Measurements from ENCODE around the gene ZNF664.

ZNF664 gene

DNA sequence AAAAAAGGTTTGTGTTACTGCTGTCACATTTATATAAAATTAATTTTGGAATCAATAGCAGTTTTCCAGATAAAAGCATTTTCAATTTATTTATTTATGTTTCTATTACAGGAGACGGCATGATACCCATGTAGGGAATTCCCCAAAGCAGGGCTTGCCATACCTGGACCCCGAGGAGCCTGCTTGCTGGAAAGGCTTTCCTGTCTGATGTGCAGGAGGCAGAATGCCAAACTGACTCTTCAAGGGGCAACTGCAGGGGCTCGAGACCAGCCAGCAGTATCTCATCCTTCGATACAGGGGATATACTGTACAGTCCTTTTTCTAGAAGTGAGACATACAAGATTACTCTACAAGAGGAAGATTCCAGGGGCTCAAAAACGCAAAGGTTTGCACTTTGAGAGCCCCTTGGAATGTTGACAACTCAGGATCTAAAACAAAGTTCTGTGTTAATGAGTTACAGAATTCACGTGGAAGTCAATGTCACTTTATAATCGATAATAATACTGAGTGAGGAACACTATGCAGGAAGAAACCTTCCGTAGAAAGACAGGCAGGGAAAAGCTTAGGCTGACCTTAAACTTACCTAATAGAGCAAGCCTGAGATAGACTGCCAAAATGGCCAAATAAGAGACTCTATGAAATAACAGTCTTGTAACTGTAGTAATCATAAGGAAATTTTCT, 38.6 kb downstream of the ZNF664 start:
- no peak for DNase-seq

DNA sequence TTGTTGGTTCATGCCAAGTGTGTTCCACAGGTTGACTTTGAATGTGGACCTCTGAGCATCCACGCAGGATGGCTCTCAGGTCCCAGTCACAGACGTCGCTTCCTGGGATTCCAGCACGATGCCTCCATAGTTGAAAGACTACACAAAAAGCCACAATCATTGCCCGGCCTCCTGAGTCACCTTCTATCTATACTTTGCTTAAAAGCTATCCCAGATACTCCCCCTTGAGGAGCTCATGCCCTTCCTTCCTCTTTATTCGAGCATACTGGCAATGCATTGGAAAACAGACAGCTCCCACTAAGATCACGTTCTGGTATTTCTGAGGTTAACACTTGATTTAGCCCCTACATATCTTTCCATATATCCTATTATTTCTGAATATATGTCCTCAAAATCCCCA, 40.1 kb downstream of the ZNF664 start:
- no peak for DNase-seq

DNA sequence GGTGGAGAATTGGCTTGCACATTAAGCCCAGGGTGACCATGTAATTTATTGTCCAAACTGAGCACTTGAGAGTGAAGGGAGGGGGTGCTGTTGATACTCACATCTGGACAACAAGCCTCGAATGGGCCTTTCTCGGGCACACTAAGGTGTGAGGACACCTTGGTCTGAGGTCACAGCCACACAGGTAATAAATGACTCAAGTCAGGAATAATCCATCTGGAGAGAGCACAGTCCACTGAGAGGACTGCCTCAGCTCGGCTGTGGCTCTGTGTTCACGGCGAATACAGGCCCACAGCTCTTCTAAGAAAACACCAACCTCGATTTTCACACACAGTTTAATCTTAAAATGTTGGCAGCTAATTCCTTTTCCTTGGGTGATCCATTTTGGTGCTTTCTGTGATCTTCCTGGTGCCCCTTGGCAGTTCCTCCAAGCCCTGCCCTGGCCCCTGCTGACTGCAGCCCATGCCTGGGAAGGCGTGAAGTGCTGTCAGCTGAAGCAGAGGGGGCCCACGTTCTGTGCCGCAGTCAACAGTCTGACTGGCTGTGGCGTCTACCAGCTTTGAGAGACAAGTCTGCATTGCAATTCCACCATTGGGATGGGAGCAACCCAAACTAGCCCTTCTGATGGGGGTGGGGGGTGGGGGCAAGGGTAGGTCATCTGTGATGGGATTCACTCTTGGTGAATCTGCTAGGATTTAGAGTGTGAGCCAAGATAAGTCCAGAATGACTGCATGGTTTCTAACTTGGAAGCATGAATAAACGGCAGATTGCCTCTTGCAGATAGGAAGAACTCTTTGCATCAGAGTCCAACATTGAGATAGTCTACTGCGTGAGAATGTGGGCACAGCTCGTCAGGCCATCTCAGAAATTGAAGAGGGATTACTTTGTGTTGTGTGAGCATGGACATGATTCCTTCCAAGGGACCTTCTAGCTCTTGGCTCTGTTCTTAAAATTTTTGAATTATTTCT, 42.8 kb downstream of the ZNF664 start:
- DNase-seq, result no peak

DNA sequence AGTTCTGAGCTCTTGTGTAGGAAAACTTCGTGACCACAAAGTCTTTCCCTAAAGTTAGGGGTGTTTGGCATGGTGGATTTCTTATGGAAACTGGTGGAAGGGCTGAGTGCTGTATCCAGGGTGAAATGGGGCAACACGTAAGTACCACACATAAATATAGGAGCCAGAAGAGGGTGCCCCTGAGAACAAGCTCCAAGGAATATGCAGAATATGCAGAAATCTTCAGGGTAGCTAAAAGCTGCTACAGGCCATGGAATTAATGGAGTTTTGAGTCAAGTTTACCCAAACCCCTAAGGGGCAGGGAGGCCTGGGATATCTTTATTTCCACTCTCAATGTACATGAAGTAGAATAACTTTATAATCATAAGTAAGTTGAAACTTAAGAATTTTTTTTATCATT, 44.0 kb downstream of the ZNF664 start:
- DNase-seq, result no peak

DNA sequence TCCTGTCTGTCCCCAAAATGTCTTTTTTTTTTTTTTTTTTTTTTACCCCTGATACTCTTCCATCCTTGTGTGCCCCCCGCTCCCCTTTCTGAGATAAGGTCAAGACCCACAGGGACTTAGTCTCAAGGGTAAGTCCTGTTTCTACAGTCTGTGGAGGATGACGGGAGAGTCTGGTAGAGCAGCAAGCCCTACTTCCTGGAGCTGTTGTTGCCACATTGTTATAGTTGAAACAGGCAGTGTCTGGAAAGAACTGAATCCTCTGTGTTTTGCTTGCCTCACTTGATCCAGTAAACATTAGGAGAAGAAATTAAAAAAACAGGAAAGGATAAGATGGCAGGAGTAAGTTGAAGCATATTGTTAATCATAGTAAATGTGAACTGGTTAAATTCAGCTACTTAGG, 45.5 kb downstream of the ZNF664 start:
- DNase-seq, result no peak

DNA sequence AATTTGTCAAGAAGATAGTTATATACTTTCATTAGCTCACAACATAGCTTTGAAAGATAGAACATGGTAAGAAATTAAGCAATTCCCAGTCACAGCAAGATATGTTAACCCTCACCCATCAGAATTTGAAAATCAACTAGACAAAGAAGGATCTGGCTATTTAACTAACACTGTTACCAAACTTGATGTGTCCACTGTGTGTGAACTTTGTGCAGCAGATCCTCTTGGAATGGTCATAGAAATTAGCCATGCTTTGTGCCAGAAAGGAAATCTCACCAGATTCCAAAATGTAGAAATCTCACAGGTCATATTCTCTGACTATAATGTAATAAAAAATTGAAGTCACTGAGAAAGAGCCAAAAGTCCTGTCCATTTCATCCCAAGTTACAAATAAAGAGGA, 46.1 kb downstream of the ZNF664 start:
- no peak for DNase-seq

DNA sequence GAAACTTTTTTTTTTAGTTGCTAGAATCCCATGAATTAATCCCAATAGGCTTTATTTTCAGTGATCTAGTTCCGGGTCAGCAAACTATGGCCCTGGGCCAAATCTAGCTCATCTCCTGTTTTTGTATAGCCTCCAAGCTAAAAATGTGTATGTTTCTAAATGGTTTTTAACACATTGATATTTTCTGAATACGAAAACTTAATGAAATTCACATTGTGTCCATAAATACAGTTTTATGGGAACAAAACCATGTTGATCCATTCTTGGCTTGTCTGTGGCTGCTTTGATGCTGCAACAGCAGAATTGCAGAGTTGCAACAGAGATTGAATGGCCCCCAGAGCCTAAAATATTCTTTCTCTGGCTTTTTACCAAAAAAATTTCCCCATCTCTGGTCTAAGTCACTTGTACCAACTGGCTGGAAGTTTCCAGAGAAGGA, 47.5 kb downstream of the ZNF664 start:
- DNase-seq, result no peak

DNA sequence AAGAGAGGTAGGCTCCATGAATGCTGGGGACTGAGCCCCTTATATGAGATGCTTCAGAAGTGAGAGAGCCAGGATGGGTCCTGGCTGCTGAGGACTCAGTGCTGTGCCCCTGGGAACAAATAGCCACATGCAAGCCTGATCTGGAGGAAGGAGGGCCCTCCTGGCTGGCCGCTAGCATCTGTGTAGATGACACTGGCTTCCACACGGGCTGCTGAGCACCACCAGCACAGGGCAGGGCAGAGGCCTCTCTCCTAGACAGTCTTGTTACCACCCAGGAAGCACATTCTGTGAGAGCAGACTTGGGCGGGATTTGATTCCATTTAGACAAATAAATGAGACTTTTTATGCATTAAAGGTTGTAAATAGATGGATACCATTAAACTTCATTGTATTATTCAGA, 48.0 kb downstream of the ZNF664 start:
- no peak for DNase-seq

DNA sequence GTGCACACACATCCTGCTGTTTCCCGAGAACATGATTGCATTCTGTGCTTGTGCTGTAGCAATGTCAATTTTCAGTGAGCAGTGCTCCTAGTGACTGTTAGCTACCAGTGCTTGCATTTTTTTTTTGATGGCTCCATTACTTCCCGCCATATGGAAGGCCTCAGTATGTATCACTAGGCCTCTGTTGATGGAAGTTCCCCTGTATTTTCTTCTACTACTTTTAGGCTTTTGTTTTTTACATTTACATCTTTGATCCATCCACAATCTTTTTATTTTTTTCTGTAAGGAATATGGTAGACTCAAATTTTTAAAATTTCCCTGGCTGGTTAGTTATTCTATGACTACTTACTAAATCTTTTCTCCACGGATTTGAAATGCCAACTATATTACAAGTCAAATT, 49.1 kb downstream of the ZNF664 start:
- DNase-seq, result no peak

DNA sequence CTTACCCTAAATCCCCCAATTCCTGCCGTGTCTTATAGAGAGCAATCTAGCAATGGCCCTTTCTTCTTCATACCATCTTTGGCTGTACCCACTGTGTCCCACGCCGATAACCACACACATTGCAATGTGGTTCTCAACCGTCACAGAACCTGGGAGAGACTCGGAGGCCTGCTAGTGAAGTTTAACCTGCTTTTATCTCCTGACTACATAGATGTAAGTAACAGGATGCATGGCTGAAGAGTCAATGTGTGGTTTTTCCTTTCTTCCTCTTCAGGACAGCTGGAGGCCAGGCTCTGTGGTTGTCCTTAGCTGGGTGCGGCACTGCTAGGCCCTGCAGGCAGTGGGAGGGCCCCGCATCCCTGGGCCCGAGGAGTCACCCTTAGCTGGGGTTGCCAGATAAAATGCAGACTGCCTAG, 51.3 kb downstream of the ZNF664 start:
- DNase-seq, result peak; percentile 87

DNA sequence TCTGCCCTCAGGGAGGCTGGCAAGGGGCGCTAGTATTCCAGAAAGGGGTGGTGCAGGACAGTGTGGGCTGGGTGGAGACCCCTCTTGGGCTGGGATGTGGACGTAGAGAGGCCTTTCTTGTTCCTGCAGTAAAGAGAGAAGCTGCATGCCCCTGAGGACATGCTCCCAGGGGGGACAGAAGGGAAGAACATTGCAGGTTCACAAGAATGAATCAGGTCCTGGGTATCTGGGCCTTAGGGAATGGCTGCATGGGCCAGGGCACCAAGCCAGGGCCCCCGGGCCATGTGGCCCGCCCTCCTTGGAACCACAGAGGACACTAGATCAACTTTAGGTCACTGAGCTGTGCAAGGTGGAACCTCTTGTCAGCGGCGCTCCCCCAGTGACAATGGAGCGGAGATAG, 51.8 kb downstream of the ZNF664 start:
- DNase-seq, result no peak

DNA sequence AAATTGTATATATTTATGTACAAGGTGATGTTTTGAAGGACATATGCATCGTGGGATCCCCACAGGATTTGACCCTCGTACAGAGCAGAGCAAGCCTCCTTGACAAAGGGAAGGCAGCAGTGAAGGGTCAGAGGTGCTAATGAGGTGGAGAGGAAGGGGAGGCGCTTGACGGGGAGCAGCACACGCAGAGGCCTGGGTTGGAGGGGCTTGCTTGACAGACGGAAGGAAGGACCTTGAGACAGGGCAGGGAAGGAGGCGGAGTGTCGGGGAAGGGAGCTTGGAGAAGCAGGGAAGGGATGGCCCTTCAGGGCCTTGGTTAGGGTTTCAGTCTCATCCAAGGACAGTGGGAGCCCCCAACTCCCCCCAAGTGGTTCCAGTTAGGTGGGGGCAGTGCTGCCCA, 52.6 kb downstream of the ZNF664 start:
- DNase-seq, result no peak

DNA sequence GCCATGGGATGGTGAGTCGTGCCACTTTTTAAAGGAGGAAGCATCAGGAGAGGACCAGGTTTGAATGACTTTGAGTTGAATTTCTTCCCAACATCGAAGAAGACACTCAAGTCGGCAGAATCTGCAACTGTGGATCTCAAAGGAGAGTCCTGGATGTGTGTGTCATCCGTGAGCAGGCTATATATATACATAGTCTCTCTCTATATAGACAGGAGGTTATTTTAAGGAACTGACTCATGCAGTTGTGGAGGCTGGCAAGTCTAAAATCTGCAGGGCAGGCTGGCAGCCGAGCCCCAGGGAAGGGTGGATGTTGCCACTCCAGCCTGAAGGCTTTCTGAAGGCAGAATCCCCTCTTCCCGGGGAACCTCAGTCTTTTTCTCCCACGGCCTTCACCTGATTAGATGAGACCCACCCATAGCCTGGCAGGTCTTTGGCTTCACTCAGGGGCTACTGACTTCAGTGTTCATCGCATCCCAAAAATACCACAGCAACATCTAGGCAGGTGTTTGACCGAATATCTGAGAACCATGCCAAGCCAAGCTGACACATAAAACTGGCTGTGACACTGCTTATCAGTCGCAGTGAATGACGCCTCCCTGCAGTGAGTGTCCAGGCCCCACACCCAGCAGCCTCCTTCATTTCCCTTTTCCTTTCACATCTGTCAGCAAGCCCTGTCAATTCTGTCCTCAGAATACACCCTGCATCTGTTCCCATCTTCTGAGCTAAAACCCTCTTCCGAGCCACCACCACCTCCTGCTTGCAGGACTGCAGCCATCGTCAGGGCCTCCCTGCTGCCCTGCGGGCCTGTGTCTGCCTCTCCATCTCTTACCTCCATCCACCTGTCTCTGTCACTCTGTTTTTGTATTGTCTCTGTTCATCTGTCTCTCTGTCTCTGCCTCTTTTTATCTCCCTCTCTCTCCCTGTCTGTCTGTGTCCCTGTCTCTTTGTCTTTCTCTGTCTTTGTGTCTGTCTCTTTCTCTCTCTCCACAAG, 54.0 kb downstream of the ZNF664 start:
- DNase-seq, result no peak

DNA sequence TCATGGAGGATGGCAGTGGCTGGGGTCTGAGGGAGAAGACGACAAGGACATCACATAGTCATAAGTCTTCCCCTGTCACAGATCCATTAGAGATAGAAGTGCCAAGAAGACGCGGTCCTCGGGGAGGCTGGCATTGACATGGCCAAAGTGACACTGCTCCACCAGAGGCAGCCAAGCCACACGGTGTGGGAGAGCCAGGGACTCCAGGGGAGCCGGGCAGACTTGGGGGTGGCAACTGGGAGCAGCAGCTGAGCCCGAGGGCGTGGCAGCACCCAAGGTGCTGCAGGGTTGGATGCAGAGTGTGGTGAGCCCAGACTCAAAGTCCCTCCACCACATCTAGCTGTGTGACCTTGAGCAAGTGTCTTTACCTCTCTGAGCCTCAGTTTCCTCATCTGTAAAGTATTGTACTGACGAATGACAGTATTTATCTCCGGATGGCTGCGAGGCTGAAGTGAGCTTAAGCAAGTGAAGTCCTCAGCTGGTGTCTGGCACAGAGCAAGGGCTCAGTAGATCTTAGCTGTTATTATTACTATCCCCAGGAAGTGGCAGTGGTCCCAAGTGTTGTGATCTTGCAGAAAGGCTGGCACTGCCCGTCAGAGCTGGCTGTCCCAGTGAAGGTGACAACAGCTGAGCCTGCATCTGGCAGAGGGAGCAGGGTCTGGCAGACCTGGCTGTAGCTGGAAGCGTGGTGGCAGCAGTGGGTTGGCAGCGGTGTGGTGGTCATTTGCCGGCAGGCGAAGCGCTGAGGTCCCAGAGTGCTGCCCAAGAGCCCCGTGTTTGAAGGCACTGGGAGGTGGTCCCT, 54.9 kb downstream of the ZNF664 start:
- DNase-seq, result no peak

DNA sequence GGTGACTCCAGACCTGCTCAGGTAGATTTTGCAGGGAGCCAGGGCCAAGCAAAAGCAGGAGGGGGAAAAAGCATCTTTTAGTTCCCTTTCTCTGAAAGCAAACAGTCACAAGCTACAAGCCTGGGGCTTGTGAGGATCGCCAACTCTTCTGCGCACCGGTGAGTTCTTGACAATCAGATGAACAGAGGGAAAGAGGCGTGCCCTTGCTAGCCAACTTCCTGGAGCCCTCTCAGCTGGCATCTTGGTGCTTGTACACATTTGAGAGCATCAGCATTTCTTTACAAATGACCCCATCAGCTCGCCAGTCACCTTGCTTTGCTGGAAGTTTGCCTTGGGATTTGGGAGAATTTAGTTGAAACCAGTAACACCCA, 55.5 kb downstream of the ZNF664 start:
- DNase-seq, result no peak

DNA sequence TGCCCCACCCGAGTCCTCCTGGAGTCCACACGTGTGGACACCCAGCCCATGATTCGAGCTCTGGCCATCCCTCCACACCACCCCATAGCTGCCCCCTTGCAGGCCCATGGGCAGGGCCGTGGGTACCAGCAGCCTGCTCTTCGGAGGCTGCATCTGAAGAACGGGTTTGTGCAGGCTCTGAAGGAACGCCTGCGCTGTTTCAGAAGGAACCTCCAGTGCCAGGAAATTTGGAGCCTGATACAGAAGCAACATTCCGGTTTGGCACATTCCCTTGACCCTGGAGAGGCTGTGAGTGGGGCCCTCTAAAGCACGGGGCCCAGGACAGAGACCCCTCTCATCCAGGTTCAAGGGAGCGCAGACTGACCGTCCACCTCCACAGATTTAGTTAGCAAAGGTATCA, 57.0 kb downstream of the ZNF664 start:
- DNase-seq, result no peak

DNA sequence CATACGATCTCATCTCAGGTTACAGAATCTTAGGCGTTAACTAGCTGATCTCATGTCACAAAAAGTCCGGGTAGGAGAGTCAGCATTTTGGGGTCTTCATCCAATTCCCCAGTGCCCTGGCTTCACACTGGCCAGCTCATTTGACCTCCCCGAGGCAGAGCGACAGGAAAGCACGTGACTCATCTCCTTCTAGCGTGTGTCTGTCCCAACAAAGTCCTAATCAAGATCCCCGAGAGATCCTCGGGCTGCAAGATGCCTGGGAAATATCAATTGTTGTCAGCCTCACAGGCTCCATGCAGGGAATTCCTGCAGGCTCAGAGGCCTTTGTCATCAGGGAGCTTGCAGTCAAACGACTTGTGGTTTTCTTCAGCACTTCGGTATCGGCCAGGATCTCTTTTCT, 57.5 kb downstream of the ZNF664 start:
- no peak for DNase-seq

DNA sequence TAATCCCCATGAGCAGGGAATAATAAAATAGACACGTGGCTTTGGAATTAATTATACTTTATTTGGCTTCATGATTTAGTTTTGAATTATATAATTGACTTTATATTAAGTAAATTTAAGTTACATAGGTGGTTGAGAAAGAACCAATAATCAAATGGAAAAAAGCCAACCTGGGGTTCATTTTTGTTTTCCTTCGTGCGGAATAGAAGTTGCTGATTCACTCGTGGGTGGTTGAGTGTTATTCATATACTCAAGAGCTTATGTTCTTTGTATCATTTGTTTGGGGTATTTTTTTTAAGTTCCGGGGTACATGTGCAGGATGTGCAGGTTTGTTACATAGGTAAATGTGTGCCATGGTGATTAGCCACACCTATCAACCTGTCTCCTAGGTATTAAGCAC, 58.0 kb downstream of the ZNF664 start:
- DNase-seq, result no peak

DNA sequence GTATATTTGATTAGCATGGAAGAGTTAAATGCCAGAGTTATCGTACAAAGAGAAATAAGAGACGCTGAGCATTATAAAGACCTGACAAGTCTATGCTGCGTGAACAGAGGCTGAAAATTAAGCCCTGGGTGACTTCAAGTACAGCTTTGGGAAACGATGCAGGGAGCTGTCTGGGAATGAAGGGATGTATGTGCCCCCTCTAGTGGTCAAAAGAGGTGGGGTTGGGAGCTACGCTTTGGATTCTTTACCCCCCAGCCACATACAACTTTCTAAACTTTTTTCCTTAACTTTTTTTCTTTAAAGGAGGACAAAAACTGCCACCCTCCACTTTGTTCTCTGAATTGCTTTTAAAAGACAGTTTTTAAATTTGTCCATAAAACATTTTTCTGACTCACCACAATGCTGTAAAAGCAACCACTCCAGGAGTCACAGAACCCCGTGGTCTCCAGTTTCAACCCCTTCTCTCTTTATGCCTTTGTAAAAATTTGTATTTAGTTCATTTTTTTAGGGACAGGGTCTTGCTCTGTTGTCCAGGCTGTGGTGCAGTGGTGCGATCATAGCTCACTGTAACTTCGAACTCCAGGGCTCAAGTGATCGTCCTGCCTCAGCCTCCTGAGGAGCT, 59.4 kb downstream of the ZNF664 start:
- DNase-seq, result no peak

DNA sequence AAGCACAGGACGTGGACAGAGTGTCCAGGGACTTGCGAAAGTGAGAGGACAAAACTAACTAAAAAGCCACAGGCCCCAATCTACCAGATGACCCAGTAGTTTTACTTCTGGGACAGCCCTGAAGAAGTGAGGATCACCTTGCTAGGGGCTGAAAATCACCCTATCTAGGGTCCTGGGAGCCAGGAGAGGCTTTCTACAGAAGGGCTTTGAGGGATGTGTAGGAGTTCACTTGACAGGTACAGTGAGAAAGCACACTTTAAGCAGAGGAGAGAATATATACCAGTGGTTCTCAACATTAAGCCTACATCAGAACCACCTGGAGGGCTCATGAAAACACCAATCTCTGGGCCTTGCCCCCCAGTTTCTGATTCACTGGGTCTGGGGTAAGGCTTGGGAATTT, 60.8 kb downstream of the ZNF664 start:
- no peak for DNase-seq

DNA sequence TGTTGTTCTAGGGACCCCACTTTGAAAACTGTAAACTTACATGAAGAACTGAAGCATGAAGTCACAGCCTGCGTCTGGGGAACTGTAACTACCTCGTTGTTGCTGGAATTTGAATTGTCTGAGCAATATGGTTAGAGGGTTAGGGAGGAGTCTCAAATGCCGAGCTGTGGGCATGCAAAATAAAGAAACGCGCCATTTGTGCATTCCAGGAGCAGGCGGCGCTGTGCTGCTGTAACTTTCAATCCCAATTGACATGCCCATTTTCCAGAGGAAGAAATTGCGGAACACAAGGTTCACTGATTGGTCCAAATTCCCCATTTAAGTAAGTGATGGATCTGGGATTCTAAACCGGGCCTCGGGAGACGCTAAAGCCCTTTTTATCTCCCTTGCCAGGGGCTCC, 61.3 kb downstream of the ZNF664 start:
- no peak for DNase-seq

DNA sequence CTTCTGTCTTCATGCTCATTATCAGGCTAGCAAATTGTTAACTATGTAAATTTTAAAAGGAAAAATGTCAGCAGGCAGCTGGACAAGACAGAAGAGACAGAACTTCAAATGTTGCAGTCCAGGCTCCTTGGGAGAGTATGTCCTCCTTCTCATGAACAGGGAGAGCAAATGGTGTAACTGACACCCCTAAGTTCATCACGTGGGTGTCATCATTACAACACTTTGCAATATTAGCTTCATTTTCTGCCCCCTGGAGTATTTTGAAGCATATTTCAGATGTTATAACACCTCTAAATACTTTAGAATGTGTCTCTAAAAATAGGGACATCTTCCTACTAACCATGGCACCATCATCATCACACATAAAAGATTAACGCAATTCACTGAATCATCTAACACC, 62.1 kb downstream of the ZNF664 start:
- DNase-seq, result no peak

Measured in GF-D8 (cell line).